ENCODE results near the gene STARD3. TPM values are rescaled to one million over a fixed set of nuclear protein-coding genes. Genes with fewer than 3 reads are reported as not detected.

Gene STARD3
- total and polyA plus RNA-seq, 2 of the 13 experiments (the other 11 are each of a cell fraction or from before 2014, with no cell fraction given): 34.6 to 100 TPM

- TF ChIP-seq ZNF142 (CRISPR knock-in tag; IDR thresholded peaks at IDR 0.05) (no peak), ZBTB8A (CRISPR knock-in tag; IDR thresholded peaks at IDR 0.05; ENCODE audit: borderline replicate concordance, low read depth) (no peak), ZFP1 (CRISPR knock-in tag; IDR thresholded peaks at IDR 0.05) (0 out of 2 replicates have a peak, but pooled peaks have one; percentile 21), POLR2AphosphoS5 (IDR thresholded peaks at IDR 0.05; ENCODE audit: low read depth, low read length) (peak; percentile 44; the same call in 1 of the 2 replicates), DPF2 (CRISPR knock-in tag; IDR thresholded peaks at IDR 0.05; ENCODE audit: borderline replicate concordance, low read depth) (0 out of 2 replicates have a peak, but pooled peaks have one; percentile 37), ZNF414 (CRISPR knock-in tag; IDR thresholded peaks at IDR 0.05) (no peak), ZHX1 (CRISPR knock-in tag; IDR thresholded peaks at IDR 0.05; ENCODE audit: low read depth) (no peak), FOXJ3 (CRISPR knock-in tag; IDR thresholded peaks at IDR 0.05; ENCODE audit: borderline replicate concordance) (0 out of 2 replicates have a peak, but pooled peaks have one; percentile 57), TEAD2 (CRISPR knock-in tag; IDR thresholded peaks at IDR 0.05) (no peak), ZNF160 (CRISPR knock-in tag; IDR thresholded peaks at IDR 0.05) (no peak), GTF3A (CRISPR knock-in tag; conservative IDR thresholded peaks at IDR 0.05) (no peak), ZNF230 (CRISPR knock-in tag; IDR thresholded peaks at IDR 0.05) (no peak), IRX3 (CRISPR knock-in tag; IDR thresholded peaks at IDR 0.05; ENCODE audit: borderline replicate concordance, low read depth) (peak; percentile 64; the same call in 1 of the 2 replicates), USF2 (IDR thresholded peaks at IDR 0.05; ENCODE audit: low read depth, low read length) (no peak), USF2 (CRISPR knock-in tag; IDR thresholded peaks at IDR 0.05; ENCODE audit: borderline replicate concordance) (no peak), ZBTB43 (CRISPR knock-in tag; conservative IDR thresholded peaks at IDR 0.05) (no peak)
Observed at GRCh38 chr17:39674702-39675389, 37.9 kb downstream of the STARD3 start (continued).

Data from HepG2 (cell line).